ENCODE results near the gene NUDT2.

Gene NUDT2

GRCh38 chr9:34370335-34370969 lies 41.1 kb downstream of the NUDT2 start:
- no peak for DNase-seq

DNA sequence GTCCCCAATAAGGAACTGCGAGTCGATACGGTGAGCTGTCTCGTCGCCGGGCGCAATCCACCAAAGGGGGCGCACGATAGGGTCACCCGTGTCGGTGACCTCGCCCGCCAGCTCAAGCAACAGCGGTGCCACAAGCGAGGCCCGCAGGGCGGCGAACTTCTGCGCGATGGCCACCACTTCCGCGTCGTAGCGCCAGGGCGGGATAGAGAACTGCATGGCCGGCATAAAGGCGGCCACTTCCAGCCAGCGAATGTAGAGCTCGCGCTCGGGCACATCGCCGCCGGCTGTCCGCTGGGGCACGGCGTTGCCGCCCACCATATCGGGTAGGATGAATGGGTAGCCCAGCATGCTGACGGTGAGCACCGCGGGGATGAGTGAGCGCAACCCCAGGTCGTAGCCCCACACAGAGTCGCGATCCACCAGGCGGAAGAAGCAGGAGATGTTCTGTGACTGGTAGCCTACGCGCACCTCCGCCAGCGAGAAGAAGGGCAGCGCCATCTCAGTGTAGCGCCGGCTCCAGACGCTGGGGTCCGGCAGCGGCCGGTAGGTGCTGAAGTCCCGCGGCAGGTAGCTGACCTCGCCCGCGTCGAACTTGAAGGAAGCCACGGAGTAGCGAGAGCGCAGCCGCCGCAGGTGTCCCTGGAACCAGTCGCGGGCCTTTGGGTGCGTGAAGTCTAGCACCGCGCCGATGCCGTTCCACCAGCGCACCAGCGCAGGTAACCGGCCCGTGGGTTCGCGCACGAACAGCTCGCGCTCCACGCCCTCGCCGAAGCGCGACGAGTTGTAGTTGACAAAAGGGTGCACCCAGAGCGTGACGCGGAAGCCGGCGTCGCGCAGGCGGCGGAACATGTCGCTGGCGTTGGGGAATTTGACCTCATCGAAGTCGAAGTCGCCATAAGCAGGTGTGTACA lies 41.9 kb downstream of the NUDT2 start:
- DNase-seq, result no peak

DNA sequence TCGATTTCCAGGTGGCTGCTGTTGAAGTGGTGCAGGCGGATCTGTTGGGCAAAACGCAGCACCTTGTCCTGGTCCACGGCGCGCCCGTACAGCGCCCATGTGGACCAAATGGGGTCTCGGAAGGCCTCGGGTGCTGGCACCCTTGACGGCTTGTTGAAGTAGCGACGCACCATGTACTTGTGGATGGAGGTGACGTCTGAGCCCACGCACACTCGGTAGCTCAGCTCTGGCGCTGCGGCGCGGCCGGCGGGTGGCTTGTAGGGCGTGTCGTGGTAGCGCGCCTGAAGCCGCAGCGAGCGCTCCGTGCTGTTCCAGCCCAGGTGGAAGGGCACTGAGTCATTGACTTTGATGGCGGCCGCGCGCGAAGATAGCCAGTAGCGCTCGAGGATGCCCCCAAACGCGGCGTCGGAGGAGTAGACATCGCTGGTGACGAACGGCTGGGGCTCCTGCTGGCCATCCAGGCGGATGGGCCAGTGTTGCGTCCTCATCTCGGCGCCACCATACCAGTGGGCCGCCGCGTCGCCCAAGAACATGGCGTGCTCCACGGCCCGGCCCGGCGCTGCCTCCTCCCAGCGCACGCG lies 42.6 kb downstream of the NUDT2 start:
- DNase-seq, result no peak

GRCh38 chr9:34372467-34373011 lies 43.2 kb downstream of the NUDT2 start:
- DNase-seq, result no peak

DNA sequence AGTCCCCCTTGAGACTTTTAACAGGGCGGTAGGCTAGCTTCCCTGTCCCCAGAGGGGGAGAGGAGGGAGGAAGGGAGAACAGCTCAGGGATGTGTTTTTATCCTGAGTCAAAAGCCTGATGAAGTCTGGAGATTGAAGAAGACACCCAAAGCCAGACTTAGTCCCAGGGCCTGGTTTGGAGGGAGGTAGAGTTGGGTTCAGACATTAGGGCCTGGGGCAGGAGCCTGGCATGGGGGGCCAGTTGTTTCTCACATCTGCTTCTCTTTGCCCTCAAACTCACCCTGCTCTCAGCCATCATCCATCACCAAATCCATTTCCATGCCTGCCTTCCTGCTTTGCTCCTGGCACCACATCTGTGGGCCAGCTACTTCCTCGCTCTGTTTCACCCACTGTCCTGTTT lies 44.4 kb downstream of the NUDT2 start:
- DNase-seq, result no peak

GRCh38 chr9:34374339-34374738 lies 45.0 kb downstream of the NUDT2 start:
- no peak for DNase-seq

- no peak for DNase-seq
These were observed 45.7 kb downstream of the NUDT2 start for GRCh38 chr9:34374905-34375552.

DNA sequence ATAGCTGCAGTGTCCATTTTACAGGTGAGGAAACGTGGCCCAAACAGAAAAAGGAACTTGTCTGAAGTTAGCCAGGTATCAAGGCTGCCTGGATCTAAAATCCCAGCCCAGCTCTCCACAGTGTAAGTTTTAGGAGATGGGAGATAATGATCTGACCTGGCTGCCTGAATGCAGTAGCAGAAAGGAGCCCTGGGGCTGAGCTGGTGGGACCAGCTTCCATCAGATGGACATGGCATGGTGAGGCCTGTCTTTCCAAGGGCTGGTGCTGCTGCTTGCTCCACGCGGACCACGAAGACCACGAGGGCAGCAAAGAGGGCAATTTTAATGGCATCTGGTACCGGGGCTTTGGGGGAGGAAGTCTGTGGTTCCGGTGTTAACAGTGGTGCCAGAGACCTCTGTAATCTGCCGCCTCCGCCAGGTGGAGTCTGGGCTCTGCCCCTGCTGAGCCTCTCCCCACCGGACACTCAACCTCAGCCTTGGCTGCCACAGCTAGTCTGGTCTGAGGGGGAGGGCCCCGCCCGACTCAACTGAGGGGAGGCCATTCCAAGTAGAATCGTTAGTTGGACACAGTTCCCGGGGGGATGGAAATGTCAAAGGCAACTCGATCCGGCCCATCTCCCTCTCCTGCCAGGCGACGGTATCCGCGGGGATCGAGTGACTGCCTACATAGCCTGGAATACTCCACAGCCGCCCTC lies 46.7 kb downstream of the NUDT2 start:
- DNase-seq, result peak in 29 of 58 donors; percentile 12 to 73 (median 52)

- DNase-seq, result peak; percentile 41 to 95 (median 90)
These were observed 47.4 kb downstream of the NUDT2 start, which contains the start of gene MYORG for GRCh38 chr9:34376596-34377403. Gene MYORG (minus strand): TSS chr9:34376898. CDS start chr9:34372943, 3,955 bp downstream.

GRCh38 chr9:34377404-34377746 lies 48.0 kb downstream of the NUDT2 start:
- peak in 9 of 58 donors; percentile 48 to 69 (median 61) for DNase-seq

DNA sequence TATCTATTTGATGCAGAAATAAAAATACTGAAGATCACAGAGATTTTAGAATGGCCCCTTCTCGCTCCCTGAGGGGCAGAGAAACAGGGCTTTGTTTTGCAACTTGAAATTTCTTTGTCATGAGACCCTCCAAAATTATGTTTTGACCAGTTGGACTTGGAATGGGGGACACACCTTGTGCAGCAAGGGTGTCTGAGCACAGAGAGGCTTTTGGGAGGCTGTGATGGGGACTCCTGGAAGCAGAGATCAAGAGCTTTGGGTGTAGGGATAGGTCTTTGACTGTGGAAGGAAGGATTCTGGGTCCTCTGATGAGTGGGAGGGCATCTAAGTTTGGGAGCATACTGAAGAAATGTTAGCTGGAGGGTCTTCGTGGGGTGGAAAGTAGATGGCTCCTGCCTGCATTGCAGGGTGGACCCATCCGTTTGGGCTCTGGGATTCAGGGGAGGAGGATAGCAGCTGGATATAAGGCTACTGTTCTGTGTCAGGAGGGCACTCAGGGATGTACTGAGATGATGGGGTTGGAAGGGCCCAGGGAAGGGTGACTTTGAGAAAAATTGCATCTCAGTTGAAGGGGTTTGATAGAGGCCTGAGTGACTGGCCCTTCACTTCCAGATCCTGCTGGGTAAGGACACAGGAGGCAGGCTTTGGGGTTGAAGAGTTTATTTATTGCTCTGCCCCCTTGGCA lies 49.1 kb downstream of the NUDT2 start:
- DNase-seq, result no peak

- peak in 55 of 58 donors; percentile 17 to 88 (median 66) for DNase-seq
These were observed 50.1 kb downstream of the NUDT2 start for GRCh38 chr9:34379334-34380033.

DNA sequence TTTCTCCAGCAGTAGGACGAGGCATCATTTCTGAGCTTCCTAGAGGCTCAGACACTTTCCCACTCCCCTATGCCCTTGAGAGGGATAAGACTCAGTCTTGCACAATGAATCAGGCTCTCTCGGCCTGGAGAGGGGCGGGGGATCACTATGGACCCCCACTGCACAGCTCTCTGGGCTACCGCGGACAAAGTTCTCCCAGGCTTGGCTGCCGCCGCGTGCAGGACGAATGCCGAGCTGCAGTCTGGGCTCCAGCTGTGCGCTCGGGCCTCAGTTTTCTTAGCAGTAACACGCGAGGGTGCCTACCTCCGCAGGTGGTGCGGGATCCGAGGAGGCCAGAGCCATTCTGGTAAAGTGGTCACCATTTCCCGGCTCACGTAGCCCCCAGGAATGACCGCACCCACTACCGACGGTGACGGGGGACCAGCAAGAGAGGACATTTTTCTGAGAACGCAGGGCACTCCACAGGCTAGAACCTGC lies 50.7 kb downstream of the NUDT2 start:
- DNase-seq, result no peak

- DNase-seq, result peak in 55 of 58 donors; percentile 26 to 85 (median 65)
These were observed 51.3 kb downstream of the NUDT2 start for GRCh38 chr9:34380511-34381315.

DNA sequence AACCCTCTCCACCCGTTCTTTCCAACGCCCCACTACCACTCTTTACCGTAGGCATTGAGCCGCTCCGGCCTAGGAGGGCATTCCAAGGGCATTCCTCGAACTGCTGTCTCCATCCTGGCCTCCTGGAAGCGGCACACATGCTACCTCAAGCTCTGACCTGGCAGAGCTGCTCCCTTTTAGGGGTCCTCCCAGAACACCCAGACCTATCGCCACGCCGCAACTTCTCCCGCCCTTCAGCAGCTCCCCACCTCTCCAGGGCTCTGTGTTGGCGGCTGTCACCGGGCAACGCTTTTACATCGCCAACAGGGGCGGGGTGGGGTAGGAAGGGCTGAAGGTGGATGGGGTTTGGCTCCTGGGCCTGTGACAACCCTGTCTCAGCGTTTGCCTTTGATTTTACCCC lies 52.0 kb downstream of the NUDT2 start:
- DNase-seq, result peak in 16 of 58 donors; percentile 8 to 58 (median 36)

DNA sequence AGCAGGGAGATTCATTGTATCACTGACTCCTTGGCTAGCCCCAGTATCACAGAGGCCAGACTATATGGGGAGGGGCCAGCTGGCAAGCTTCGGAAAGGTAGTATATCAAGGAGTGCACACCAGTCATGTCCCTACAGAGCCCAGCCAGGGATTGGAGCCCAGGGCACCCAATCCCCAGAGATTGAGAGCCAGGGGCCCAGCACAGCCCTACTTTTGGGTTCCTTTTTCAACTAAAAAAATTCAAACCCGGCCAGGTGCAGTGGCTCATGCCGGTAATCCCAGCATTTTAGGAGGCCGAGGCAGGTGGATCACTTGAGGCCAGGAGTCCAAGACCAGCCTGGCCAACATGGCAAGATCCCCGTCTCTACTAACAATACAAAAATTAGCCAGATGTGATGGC lies 52.7 kb downstream of the NUDT2 start:
- no peak for DNase-seq

GRCh38 chr9:34382879-34383278 lies 53.5 kb downstream of the NUDT2 start:
- no peak for DNase-seq

- no peak for DNase-seq
These were observed 54.5 kb downstream of the NUDT2 start for GRCh38 chr9:34383904-34384303.

Data from anterior cingulate cortex (tissue), 58 donors.